HCT116 (cell line): ENCODE data around the gene SSH2. TPM values are rescaled to one million over a fixed set of nuclear protein-coding genes. Genes with fewer than 3 reads are reported as not detected.

Experiments used
- ATAC-seq: fragments of 200-7000 bp; cut with Tn5 transposase; 2 replicates; pipeline ENCODE4 v1.9.1; 2020; ENCODE audit warnings: mild to moderate bottlenecking, moderate library complexity
- BruUV-seq: library from RNA; stranded (reverse); fragments of 400-500 nt; replicated peaks from 2 replicates; lab custom pipeline; 2021; lab: Mats Ljungman, UMichigan
- CTCF ChIA-PET: fragments of 300-600 bp; sonication (Branson Sonifier 250); formaldehyde crosslinking; loops from one replicate; lab custom pipeline; 2021; ENCODE audit warnings: antibody characterized with exemption; lab: Charles Lee
- POLR2A ChIA-PET: fragments of 300-600, 350-600 bp; sonication (Branson Sonifier 250); formaldehyde crosslinking; loops from one replicate; lab custom pipeline; 2021; ENCODE audit warnings: antibody characterized with exemption; lab: Charles Lee
- RAD21 ChIA-PET, 2 experiments: fragments of 300-600 bp; sonication (Branson Sonifier 250); formaldehyde crosslinking; loops; one replicate each; lab custom pipeline; 2023; ENCODE audit warnings: low total read pairs in 2 of 2; ENCODE audit not compliant: uncharacterized antibody in 2 of 2, unreplicated experiment in 2 of 2, low non-redundant PET in 1 of 2; lab: Charles Lee
- DNase-seq: peaks from one replicate; pipeline ENCODE4 v3.0.0-alpha.2; 2010; ENCODE audit warnings: low read depth, low spot score
- H2AFZ ChIP-seq: fragments of 200-600 bp; shearing (Covaris generic), sonication (generic); 2 replicates; pipeline ENCODE4 v1.6.1; 2017; ENCODE audit warnings: low read depth, mixed run types, mixed read lengths, antibody characterized with exemption, low read length; ENCODE audit not compliant: poor library complexity, severe bottlenecking
- H3K27ac ChIP-seq: 2 replicates; pipeline ENCODE4 v1.5.1; 2012; ENCODE audit warnings: low read depth, low read length
- H3K27me3 ChIP-seq: fragments of 200-600 bp; sonication (generic); 2 replicates; pipeline ENCODE4 v1.6.1; 2016; ENCODE audit warnings: mixed run types, low read length, mixed read lengths; ENCODE audit not compliant: insufficient read depth
- H3K36me3 ChIP-seq, 2 experiments: fragments of 200-500 bp in 1 of 2; fragments of 200-600 bp in 1 of 2; sonication (Bioruptor generic) in 1 of 2; sonication (generic) in 1 of 2; 2 replicates each; pipeline versions ENCODE4 v1.5.1 to v1.6.1; 2014 to 2016; ENCODE audit warnings: low read length in 2 of 2, inconsistent platforms in 1 of 2, mixed read lengths in 1 of 2, mixed run types in 1 of 2; ENCODE audit not compliant: insufficient read depth in 2 of 2, control insufficient read depth in 1 of 2
- H3K4me1 ChIP-seq, 2 experiments: fragments of 200-600 bp in 1 of 2; sonication (generic) in 1 of 2; 2 replicates each; pipeline versions ENCODE4 v1.5.1 to v1.6.1; 2012 to 2017; ENCODE audit warnings: low read length in 2 of 2, inconsistent platforms in 1 of 2, mild to moderate bottlenecking in 1 of 2, mixed read lengths in 1 of 2, mixed run types in 1 of 2, moderate library complexity in 1 of 2; ENCODE audit not compliant: insufficient read depth in 2 of 2, control insufficient read depth in 1 of 2
- H3K4me2 ChIP-seq: fragments of 200-600 bp; sonication (generic); 2 replicates; pipeline ENCODE4 v1.6.1; 2017; ENCODE audit warnings: mixed run types, low read length, mixed read lengths
- H3K4me3 ChIP-seq, 2 experiments: fragments of 200-600 bp in 1 of 2; sonication (generic) in 1 of 2; replicated peaks in 1 of 2; 2 replicates each; pipeline ENCODE4 v1.5.1; 2011 to 2016; ENCODE audit warnings: low read length in 2 of 2, control low read depth in 1 of 2, low read depth in 1 of 2, mild to moderate bottlenecking in 1 of 2, mixed read lengths in 1 of 2, mixed run types in 1 of 2
- H3K79me2 ChIP-seq: fragments of 200-600 bp; sonication (generic); 2 replicates; pipeline ENCODE4 v1.6.1; 2017; ENCODE audit warnings: mild to moderate bottlenecking, mixed run types, low read length, moderate library complexity, mixed read lengths; ENCODE audit not compliant: insufficient read depth
- H3K9ac ChIP-seq: fragments of 200-600 bp; sonication (generic); 2 replicates; pipeline ENCODE4 v1.6.1; 2016; ENCODE audit warnings: low read length, mixed read lengths
- H3K9me2 ChIP-seq: fragments of 200-600 bp; sonication (generic), shearing (Covaris generic); 2 replicates; pipeline ENCODE4 v1.6.1; 2017; ENCODE audit warnings: mixed run types, mild to moderate bottlenecking, moderate library complexity; ENCODE audit not compliant: insufficient read depth
- H3K9me3 ChIP-seq, 2 experiments: fragments of 200-500 bp in 1 of 2; fragments of 200-600 bp in 1 of 2; sonication (Bioruptor generic) in 1 of 2; sonication (generic) in 1 of 2; 2 replicates each; pipeline ENCODE4 v1.6.1; 2014 to 2017; ENCODE audit warnings: low read length in 2 of 2, mixed read lengths in 2 of 2, inconsistent platforms in 1 of 2, low read depth in 1 of 2, mild to moderate bottlenecking in 1 of 2, mixed run types in 1 of 2, moderate library complexity in 1 of 2; ENCODE audit not compliant: control insufficient read depth in 1 of 2, insufficient read depth in 1 of 2
- H4K20me1 ChIP-seq: fragments of 200-600 bp; sonication (generic), shearing (Covaris generic); 2 replicates; pipeline ENCODE4 v1.6.1; 2017; ENCODE audit warnings: mixed run types, mild to moderate bottlenecking, moderate library complexity; ENCODE audit not compliant: insufficient read depth
- CBX3 ChIP-seq: IDR thresholded peaks from 2 replicates; pipeline ENCODE4 v1.6.1; 2012; ENCODE audit warnings: low read depth
- ELF1 ChIP-seq: IDR thresholded peaks from 2 replicates; pipeline ENCODE4 v1.6.1; 2012; ENCODE audit warnings: low read depth, borderline replicate concordance
- EZH2 ChIP-seq: fragments of 200-600 bp; sonication (generic); IDR thresholded peaks from 2 replicates; pipeline ENCODE4 v1.6.1; 2017; ENCODE audit warnings: antibody characterized with exemption, mixed run types
- EZH2phosphoT487 ChIP-seq: fragments of 200-600 bp; IDR thresholded peaks from 2 replicates; pipeline ENCODE4 v1.6.1; 2018; ENCODE audit warnings: antibody characterized with exemption, borderline replicate concordance
- FOSL1 ChIP-seq: IDR thresholded peaks from 2 replicates; pipeline ENCODE4 v1.6.1; 2012; ENCODE audit warnings: low read depth
- POLR2A ChIP-seq: IDR thresholded peaks from 2 replicates; pipeline ENCODE4 v1.7.0; 2011; ENCODE audit warnings: borderline replicate concordance; ENCODE audit not compliant: insufficient read depth, insufficient read length; ENCODE audit errors: extremely low read depth
- POLR2AphosphoS5 ChIP-seq: IDR thresholded peaks from 2 replicates; pipeline ENCODE4 v1.6.1; 2011; ENCODE audit warnings: mild to moderate bottlenecking, low read depth, low read length, moderate library complexity
- RAD21 ChIP-seq: IDR thresholded peaks from 2 replicates; pipeline ENCODE4 v1.6.1; 2012; ENCODE audit warnings: low read depth, mild to moderate bottlenecking
- SIN3A ChIP-seq: IDR thresholded peaks from 2 replicates; pipeline ENCODE4 v1.6.1; 2012; ENCODE audit warnings: low read depth
- SP1 ChIP-seq: IDR thresholded peaks from 2 replicates; pipeline ENCODE4 v1.6.1; 2012; ENCODE audit warnings: low read depth
- SRF ChIP-seq: IDR thresholded peaks from 2 replicates; pipeline ENCODE4 v1.6.1; 2012; ENCODE audit warnings: low read depth
- TCF7L2 ChIP-seq: IDR thresholded peaks from 2 replicates; pipeline ENCODE4 v1.7.0; 2011; ENCODE audit warnings: borderline replicate concordance, inconsistent platforms; ENCODE audit not compliant: insufficient read depth, insufficient read length; ENCODE audit errors: extremely low read depth
- YY1 ChIP-seq: IDR thresholded peaks from 2 replicates; pipeline ENCODE4 v1.6.1; 2011; ENCODE audit warnings: low read length, low read depth, moderate library complexity, mild to moderate bottlenecking; ENCODE audit not compliant: insufficient replicate concordance; ENCODE audit errors: extremely low read depth
- ZFX ChIP-seq: fragments of 450-650 bp; IDR thresholded peaks from 2 replicates; pipeline ENCODE4 v1.6.1; 2017
- ZNF274 ChIP-seq: fragments of 200-500 bp; sonication (Bioruptor generic); IDR thresholded peaks from 2 replicates; pipeline ENCODE4 v1.6.1; 2014; ENCODE audit warnings: mild to moderate bottlenecking, low read depth, low read length, inconsistent platforms
- intact Hi-C: fragments of 100-400 bp; cut with micrococcal nuclease; formaldehyde crosslinking; loops from 2 replicates; pipeline ENCODE4 v1.10.0; 2022
- total RNA-seq: library from RNA; stranded (reverse); gene quantifications from one replicate; pipeline ENCODE4 v1.2.1, GENCODE V29; 2021; ENCODE audit not compliant: unreplicated experiment
- TF ChIP-seq, protein P1 (sequence below): IDR thresholded peaks from 2 replicates; pipeline ENCODE4 v1.6.1; 2012; ENCODE audit warnings: low read depth
- TF ChIP-seq, protein P2 (sequence below): IDR thresholded peaks from 2 replicates; pipeline ENCODE4 v1.6.1; 2012
- TF ChIP-seq, protein P3 (sequence below): IDR thresholded peaks from 2 replicates; pipeline ENCODE4 v1.6.1; 2011; ENCODE audit warnings: mild to moderate bottlenecking, low read length, moderate library complexity; ENCODE audit not compliant: insufficient replicate concordance; ENCODE audit errors: extremely low read depth

SSH2 gene
- total RNA-seq, 1 experiment from 2014 or later: 17.0 TPM

DNA sequence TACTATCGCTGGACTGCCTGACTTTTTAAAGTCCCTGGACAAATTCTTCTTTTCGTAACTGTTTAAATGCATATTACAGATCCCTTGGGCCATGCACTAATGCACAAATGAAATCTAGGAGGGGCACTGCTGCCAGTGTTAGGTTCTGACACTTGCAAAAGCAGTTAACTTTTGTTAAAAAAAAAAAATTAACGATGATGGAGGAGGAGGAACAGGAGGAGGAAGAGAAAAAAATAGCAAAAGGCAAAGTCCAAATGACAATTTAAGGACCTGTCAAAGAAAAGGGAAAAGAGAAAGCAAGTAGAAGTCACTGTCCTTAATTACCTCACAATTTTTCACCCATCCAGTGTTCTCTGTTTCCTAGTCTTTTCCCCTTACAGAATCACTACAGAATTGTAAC lies 209.5 kb downstream of the SSH2 start (continued):
- TF ChIP-seq, protein P1, sequence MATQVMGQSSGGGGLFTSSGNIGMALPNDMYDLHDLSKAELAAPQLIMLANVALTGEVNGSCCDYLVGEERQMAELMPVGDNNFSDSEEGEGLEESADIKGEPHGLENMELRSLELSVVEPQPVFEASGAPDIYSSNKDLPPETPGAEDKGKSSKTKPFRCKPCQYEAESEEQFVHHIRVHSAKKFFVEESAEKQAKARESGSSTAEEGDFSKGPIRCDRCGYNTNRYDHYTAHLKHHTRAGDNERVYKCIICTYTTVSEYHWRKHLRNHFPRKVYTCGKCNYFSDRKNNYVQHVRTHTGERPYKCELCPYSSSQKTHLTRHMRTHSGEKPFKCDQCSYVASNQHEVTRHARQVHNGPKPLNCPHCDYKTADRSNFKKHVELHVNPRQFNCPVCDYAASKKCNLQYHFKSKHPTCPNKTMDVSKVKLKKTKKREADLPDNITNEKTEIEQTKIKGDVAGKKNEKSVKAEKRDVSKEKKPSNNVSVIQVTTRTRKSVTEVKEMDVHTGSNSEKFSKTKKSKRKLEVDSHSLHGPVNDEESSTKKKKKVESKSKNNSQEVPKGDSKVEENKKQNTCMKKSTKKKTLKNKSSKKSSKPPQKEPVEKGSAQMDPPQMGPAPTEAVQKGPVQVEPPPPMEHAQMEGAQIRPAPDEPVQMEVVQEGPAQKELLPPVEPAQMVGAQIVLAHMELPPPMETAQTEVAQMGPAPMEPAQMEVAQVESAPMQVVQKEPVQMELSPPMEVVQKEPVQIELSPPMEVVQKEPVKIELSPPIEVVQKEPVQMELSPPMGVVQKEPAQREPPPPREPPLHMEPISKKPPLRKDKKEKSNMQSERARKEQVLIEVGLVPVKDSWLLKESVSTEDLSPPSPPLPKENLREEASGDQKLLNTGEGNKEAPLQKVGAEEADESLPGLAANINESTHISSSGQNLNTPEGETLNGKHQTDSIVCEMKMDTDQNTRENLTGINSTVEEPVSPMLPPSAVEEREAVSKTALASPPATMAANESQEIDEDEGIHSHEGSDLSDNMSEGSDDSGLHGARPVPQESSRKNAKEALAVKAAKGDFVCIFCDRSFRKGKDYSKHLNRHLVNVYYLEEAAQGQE: no peak
- TF ChIP-seq TCF7L2: no peak
- TF ChIP-seq POLR2A: no peak
- no peak for TF ChIP-seq RAD21
- TF ChIP-seq EZH2: no peak
- no peak for TF ChIP-seq EZH2phosphoT487
- TF ChIP-seq, all 23 proteins: peak for 0

DNA sequence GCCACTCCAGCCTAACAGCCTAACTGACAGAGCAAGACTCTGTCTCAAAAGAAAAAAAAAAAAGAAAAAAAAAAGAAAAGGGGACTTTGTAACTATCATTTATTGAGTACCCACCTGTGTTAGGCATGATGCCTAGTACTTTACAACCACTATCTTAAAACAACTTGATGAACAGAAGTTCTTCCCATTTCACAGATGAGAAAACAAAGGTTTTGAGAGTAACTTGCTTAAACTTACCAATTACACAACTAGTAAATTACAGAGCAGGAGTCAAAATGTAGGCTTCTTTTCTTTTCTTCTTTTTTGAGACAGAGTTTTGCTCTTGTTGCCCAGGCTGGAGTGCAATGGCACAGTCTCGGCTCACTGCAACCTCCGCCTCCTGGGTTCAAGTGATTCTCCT lies 210.6 kb downstream of the SSH2 start:
- Histone ChIP-seq H3K4me3 (no peak overlapping the region), H3K9ac (no peak overlapping the region), H3K79me2 (no peaks in the 10 kb centered on the region), H3K9me2 (no peaks in the 10 kb centered on the region), H3K27ac (no peak overlapping the region), H3K27me3 (no peaks in the 10 kb centered on the region), H3K4me1 (peaks cover 0 to 10% of the 10 kb centered on the region in 2 experiments; a peak in 1 of 4 replicates), H3K36me3 (no peaks in the 10 kb centered on the region), H4K20me1 (no peaks in the 10 kb centered on the region), H3K9me3 (no peaks in the 10 kb centered on the region), H3K4me2 (no peak overlapping the region), H2AFZ (no peak overlapping the region)
- ATAC-seq (no peak), DNase-seq (no peak)
- CTCF ChIA-PET: no interaction called here
- POLR2A ChIA-PET: no interaction called here
- RAD21 ChIA-PET: no interaction called here
- no TSS peak for BruUV-seq
- intact Hi-C loops: no loop called here
- TF ChIP-seq, protein P2, sequence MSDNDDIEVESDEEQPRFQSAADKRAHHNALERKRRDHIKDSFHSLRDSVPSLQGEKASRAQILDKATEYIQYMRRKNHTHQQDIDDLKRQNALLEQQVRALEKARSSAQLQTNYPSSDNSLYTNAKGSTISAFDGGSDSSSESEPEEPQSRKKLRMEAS: no peak
- TF ChIP-seq EZH2phosphoT487 (no peak), POLR2AphosphoS5 (no peak), POLR2A (no peak), SRF (no peak), EZH2 (no peak), ZNF274 (no peak), TCF7L2 (no peak), ZFX (no peak), CBX3 (no peak), SP1 (no peak), FOSL1 (no peak), ELF1 (no peak), SIN3A (no peak), YY1 (no peak)
- TF ChIP-seq, protein P3, sequence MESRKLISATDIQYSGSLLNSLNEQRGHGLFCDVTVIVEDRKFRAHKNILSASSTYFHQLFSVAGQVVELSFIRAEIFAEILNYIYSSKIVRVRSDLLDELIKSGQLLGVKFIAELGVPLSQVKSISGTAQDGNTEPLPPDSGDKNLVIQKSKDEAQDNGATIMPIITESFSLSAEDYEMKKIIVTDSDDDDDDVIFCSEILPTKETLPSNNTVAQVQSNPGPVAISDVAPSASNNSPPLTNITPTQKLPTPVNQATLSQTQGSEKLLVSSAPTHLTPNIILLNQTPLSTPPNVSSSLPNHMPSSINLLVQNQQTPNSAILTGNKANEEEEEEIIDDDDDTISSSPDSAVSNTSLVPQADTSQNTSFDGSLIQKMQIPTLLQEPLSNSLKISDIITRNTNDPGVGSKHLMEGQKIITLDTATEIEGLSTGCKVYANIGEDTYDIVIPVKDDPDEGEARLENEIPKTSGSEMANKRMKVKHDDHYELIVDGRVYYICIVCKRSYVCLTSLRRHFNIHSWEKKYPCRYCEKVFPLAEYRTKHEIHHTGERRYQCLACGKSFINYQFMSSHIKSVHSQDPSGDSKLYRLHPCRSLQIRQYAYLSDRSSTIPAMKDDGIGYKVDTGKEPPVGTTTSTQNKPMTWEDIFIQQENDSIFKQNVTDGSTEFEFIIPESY: no peak
